Activated B cell treated with CpG ODN at 0.5 μM for 24 hours (primary cell): ENCODE results near the gene CTSF. TPM values are rescaled to one million over a fixed set of nuclear protein-coding genes. Genes with fewer than 3 reads are reported as not detected.
"Not testable (repeated sequence)": the region's sequence is repeated elsewhere in the genome, so short reads cannot be mapped to it uniquely, and the experiment has no call there.

Experiments
- ATAC-seq: fragments of 200-7000 bp; cut with Tn5 transposase; one replicate; pipeline ENCODE4 v1.10.0; 2021; ENCODE audit warnings: low read depth, mild to moderate bottlenecking, moderate library complexity
- CTCF ChIA-PET: fragments of 350-600 bp; sonication (Branson Sonifier 250); formaldehyde crosslinking; loops from one replicate; lab custom pipeline; 2021; ENCODE audit warnings: antibody characterized with exemption; lab: Charles Lee
- POLR2A ChIA-PET: fragments of 350-600 bp; sonication (Branson Sonifier 250); formaldehyde crosslinking; loops from one replicate; lab custom pipeline; 2021; ENCODE audit warnings: antibody characterized with exemption; lab: Charles Lee
- DNase-seq: peaks from one replicate; pipeline ENCODE4 v3.0.0; 2022
- H3K27ac Mint-ChIP-seq: one replicate; pipeline ENCODE4 v1.8.0; 2020; ENCODE audit warnings: mixed read lengths
- H3K27me3 Mint-ChIP-seq: one replicate; pipeline ENCODE4 v1.8.0; 2021; ENCODE audit warnings: mixed read lengths
- H3K36me3 Mint-ChIP-seq: one replicate; pipeline ENCODE4 v1.8.0; 2021; ENCODE audit warnings: low read depth, mixed read lengths
- H3K4me1 Mint-ChIP-seq: one replicate; pipeline ENCODE4 v1.8.0; 2021; ENCODE audit warnings: mixed read lengths
- H3K4me3 Mint-ChIP-seq: one replicate; pipeline ENCODE4 v1.8.0; 2020; ENCODE audit warnings: mild to moderate bottlenecking, mixed read lengths
- H3K9me3 Mint-ChIP-seq: one replicate; pipeline ENCODE4 v1.8.0; 2020; ENCODE audit warnings: mixed read lengths
- intact Hi-C: fragments of 100-400 bp; cut with micrococcal nuclease; formaldehyde crosslinking; loops from one replicate; pipeline ENCODE4 v1.15.1; 2024
- total RNA-seq: library from RNA; stranded (reverse); gene quantifications from 2 replicates; pipeline ENCODE4 v1.2.3, GENCODE V29; 2022
- TF ChIP-seq, protein P1 (sequence below): fragments of 200-600 bp; IDR thresholded peaks from one replicate; pipeline ENCODE4 v1.8.0; 2022; ENCODE audit warnings: antibody characterized with exemption, mild to moderate bottlenecking

Gene CTSF
- total RNA-seq, 1 donor from 2014 or later, result 3.6 TPM

DNA sequence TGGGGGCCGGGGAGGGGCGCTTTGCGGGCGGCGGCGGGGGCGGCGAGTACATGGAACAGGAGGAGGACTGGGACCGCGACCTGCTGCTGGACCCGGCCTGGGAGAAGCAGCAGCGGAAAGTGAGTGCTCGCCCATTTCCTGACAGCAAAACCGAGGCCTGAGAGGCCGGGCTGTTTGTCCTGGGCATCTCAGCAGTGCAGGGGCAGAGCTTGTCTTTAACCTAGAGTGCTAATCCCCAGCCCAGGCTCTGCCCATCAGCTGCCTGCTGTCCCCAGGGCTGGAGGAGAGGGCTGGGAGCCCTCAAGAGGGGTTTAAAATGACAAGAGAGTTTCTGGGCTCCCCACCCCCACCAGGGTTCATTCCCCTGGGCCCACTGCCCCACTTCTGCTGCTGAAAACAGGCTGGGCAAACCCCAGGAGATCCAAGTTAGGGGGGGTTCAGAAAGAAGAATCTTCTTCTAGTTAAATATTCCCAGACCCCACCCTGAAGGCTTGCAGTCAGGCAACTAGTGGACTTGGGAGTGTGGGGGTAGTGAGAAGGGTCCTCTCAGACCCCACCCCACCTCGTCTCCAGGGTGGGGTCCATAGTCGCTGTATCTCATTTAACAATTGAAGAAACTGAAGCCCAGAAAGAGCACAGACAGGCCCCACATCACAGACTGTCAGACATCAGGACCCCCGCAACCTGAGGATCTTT is 21.3 kb downstream of the CTSF start:
- H3K36me3 Mint-ChIP-seq, result peaks cover 13% of the 10 kb centered on the region
- peaks cover 35% of the 10 kb centered on the region for H3K4me1 Mint-ChIP-seq
- no peaks in the 10 kb centered on the region for H3K9me3 Mint-ChIP-seq
- H3K27me3 Mint-ChIP-seq, result no peaks in the 10 kb centered on the region
- H3K27ac Mint-ChIP-seq, result peak overlapping the region; percentile 57
- CTCF ChIA-PET, result interaction anchor here (2.1 kb wide), 1 partner anchor 131 kb away, joined by 18 read pairs; the partner anchor contains the start of gene RBM4B
- peak overlapping the region; percentile 77 for H3K4me3 Mint-ChIP-seq
- POLR2A ChIA-PET, result interaction anchor here (1.2 to 3.6 kb wide), 11 partner anchors 9 to 296 kb away, joined by 3 to 58 read pairs (median 9); partner anchors contain the start of genes DPP3, MRPL11, PELI3 and RBM14
- DNase-seq (no peak), ATAC-seq (no peak)
- TF ChIP-seq, protein P1, sequence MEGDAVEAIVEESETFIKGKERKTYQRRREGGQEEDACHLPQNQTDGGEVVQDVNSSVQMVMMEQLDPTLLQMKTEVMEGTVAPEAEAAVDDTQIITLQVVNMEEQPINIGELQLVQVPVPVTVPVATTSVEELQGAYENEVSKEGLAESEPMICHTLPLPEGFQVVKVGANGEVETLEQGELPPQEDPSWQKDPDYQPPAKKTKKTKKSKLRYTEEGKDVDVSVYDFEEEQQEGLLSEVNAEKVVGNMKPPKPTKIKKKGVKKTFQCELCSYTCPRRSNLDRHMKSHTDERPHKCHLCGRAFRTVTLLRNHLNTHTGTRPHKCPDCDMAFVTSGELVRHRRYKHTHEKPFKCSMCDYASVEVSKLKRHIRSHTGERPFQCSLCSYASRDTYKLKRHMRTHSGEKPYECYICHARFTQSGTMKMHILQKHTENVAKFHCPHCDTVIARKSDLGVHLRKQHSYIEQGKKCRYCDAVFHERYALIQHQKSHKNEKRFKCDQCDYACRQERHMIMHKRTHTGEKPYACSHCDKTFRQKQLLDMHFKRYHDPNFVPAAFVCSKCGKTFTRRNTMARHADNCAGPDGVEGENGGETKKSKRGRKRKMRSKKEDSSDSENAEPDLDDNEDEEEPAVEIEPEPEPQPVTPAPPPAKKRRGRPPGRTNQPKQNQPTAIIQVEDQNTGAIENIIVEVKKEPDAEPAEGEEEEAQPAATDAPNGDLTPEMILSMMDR, result no peak
- intact Hi-C loops, result loop anchor here (1.0 to 10.0 kb wide), 8 partner anchors 21 to 298 kb away; partner anchors contain the start of genes BBS1, CTSF, DPP3 and RBM14

DNA sequence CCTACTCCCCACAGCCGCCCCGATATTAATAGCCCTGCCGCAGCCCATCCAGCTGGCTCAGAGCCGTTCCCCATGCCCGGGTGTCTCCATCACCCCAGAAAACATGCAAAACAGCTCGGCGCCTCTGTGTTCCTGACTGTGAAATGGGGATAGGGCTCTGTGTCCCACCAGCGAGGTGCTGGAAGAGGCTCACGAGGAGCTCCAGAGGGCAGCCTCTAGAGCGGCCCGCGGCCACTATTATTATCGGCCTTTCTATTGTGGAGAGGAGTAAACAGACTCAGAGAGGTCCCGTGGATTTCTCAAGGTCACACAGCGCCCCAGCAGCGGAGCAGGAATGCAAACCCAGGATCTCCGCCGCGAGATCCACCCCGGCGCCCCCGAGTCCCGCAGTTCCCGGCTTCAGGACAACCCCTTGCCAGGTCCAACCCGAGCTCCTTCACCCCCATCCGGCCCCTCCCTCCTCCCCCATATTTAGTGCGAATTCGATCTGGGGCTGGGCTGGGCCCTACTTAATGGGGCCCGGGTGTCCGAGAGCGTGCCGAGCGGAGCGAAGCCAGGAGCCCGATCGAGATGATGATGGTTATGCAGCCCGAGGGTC is 21.9 kb downstream of the CTSF start, which contains the start of gene ACTN3:
ACTN3 (plus strand) TSS at position 536 of the 598 bp plus-strand sequence; CDS start at position 571, 35 bp downstream.
- TF ChIP-seq, protein P1, result no peak
- POLR2A ChIA-PET, result interaction anchor here (0.6 to 3.6 kb wide), 22 partner anchors 8 to 688 kb away, joined by 3 to 58 read pairs (median 4); partner anchors contain the start of genes BBS1, DPP3, MRPL11 and PELI3
- peaks cover 35% of the 10 kb centered on the region for H3K4me1 Mint-ChIP-seq
- peak; percentile 3 for ATAC-seq
- CTCF ChIA-PET, result interaction anchor here (0.6 to 2.1 kb wide), 3 partner anchors 33 to 154 kb away, joined by 3 to 18 read pairs (median 3); partner anchors contain the start of gene RBM4B
- H3K36me3 Mint-ChIP-seq, result peaks cover 19% of the 10 kb centered on the region
- H3K4me3 Mint-ChIP-seq, result peak within 1 kb of the TSS; percentile 77
- H3K27me3 Mint-ChIP-seq, result no peaks in the 10 kb centered on the region
- no peak for DNase-seq
- intact Hi-C loops, result loop anchor here (1.0 to 10.0 kb wide), 8 partner anchors 22 to 298 kb away; partner anchors contain the start of genes BBS1, CTSF, DPP3 and RBM14
- no peaks in the 10 kb centered on the region for H3K9me3 Mint-ChIP-seq
- peak within 1 kb of the TSS; percentile 57 for H3K27ac Mint-ChIP-seq

DNA sequence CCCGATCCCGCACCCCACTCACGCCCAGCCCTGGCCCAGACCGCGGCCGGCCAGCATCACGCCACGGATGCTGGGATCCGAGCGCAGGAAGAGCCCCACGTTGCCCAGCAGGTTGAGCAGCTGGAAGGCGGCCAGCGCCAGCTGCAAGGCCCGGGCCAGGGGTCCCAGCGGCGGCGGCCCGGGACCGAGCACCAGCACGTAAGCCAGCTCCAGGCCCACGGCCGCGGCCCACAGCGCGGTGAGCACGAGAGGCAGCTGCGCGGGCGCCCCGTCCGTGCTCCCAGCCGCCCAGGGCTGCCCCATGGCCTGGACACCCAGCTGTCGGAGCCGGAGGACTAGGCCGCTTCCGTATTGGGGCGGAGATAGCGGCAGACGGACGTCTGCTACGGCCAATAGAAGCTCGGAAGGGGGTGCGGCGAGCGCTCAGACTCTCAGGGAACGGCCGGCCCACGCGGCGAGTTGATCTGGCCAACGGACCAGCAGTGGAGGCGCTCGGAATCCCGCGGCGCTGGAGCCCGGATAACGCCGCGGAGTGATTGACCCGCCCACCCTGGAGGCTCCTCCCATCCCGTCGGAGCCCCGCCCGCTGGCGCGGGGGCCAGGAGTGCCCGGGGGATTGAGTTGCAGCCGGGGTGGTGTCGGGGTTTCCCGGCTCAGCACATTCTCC is 22.6 kb downstream of the CTSF start, which contains the start of gene ZDHHC24:
ZDHHC24 (minus strand) TSS at position 348 of the 667 bp plus-strand sequence; CDS start at position 303, 45 bp downstream.
- DNase-seq (peak; percentile 86), ATAC-seq (peak; percentile 85)
- Mint-ChIP-seq H3K27me3 (no peaks in the 10 kb centered on the region), H3K36me3 (peaks cover 24% of the 10 kb centered on the region), H3K9me3 (no peaks in the 10 kb centered on the region), H3K4me1 (peaks cover 35% of the 10 kb centered on the region), H3K27ac (peak within 1 kb of the TSS; percentile 57), H3K4me3 (peak within 1 kb of the TSS; percentile 77)
- intact Hi-C loops, result loop anchor here (1.0 to 10.0 kb wide), 8 partner anchors 22 to 299 kb away; partner anchors contain the start of genes BBS1, CTSF, DPP3 and RBM14
- ChIA-PET POLR2A (interaction anchor here (0.6 to 3.6 kb wide), 25 partner anchors 8 to 687 kb away, joined by 3 to 58 read pairs (median 4); partner anchors contain the start of genes BBS1, CD248, DPP3 and MRPL11), CTCF (interaction anchor here (0.6 to 2.1 kb wide), 3 partner anchors 34 to 154 kb away, joined by 3 to 18 read pairs (median 3); partner anchors contain the start of gene RBM4B)
- TF ChIP-seq, protein P1, result no peak

DNA sequence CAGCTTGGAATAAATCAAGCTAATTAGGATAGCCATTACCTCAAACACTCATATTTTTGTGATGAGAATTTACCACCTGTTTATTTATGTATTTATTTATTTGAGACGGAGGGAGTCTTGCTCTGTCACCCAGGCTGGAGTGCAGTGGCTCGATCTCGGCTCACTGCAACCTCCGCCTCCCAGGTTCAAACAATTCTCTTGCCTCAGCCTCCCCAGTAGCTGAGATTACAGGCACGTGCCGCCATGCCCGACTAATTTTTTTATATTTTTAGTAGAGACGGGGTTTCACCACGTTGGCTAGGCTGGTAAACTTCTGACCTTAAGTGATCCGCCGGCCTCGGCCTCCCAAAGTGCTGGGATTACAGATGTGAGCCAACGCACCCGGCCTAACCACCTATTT is 23.5 kb downstream of the CTSF start:
- POLR2A ChIA-PET, result interaction anchor here (0.6 to 3.6 kb wide), 15 partner anchors 9 to 684 kb away, joined by 3 to 58 read pairs (median 6); partner anchors contain the start of genes BBS1, DPP3, MRPL11 and PELI3
- peak overlapping the region; percentile 77 for H3K4me3 Mint-ChIP-seq
- H3K9me3 Mint-ChIP-seq, DNase-seq, ATAC-seq, H3K27me3 Mint-ChIP-seq: not testable (repeated sequence)
- H3K36me3 Mint-ChIP-seq, result peaks cover 31% of the 10 kb centered on the region
- intact Hi-C loops, result loop anchor here (5.0 to 10.0 kb wide), 2 partner anchors 72 to 300 kb away; partner anchors contain the start of genes RBM14 and RCE1
- peaks cover 35% of the 10 kb centered on the region for H3K4me1 Mint-ChIP-seq
- CTCF ChIA-PET, result interaction anchor here (1.9 to 2.1 kb wide), 3 partner anchors 35 to 134 kb away, joined by 4 to 18 read pairs (median 6); partner anchors contain the start of gene RBM4B
- H3K27ac Mint-ChIP-seq, result peak overlapping the region; percentile 57
